IPS DF 4.7 (cell line): Measurements from ENCODE around the gene CNOT4.
"Not testable (repeated sequence)": the region's sequence is repeated elsewhere in the genome, so short reads cannot be mapped to it uniquely, and the experiment has no call there.

Source experiments
- DNase-seq: peaks from one replicate; pipeline ENCODE4 v3.0.0-alpha.2; 2013; ENCODE audit warnings: low spot score; ENCODE audit errors: extremely low read depth

The CNOT4 gene

DNA sequence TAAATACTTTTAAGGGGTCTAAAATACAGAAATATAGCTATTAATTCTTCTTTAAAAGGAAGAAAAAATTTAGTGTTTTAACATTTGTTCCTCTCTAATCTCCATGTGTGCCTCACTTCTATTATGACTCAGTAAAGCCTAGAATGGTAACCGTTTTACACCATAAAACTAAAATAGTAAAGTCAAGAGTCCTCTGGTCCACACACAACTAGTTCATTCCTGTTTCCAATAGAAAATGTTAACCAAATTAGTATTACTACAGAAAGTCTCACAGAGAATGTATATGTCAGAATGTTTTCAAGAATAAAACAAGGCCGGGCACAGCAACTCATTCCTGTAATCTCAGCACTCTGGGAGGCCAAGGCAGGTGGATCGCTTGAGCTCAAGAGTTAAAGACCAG, 55.8 kb downstream of the CNOT4 start:
- no peak for DNase-seq

DNA sequence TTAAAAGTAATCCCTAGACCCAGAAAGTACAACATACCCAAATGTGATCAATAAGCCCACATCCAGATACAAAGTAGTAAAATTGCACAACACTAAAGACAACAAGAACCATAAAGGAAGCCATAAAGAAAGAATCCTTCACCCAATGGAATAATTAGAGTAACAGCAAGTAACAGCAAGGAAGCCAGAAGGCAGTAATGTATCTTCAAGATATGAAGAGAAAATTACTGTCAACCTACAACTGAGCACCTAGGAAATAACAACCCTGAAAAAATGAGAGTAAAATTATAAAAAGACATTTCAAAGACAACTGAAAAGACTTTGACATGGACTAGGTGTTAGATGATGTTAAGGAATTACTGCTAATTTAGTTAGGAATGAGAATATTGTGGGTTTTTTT, 60.5 kb downstream of the CNOT4 start:
- no peak for DNase-seq

DNA sequence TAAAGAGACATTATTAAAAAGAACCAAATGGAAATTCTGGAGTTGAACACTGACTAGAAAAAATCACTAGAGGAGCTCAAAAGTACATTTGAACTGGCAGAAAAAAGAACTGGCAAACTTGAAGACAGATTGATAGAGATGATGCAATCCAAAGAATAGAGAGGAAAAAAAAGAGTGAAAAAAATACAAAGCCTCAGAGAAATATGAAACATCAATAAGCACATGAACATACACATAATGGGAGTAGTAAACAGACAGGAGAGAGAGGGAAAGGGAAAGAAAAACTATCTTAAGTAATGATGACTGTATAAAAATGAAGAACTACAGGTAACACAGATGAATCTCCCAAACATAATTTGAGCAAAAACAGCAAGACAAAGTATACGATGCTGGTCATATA, 61.1 kb downstream of the CNOT4 start:
- DNase-seq = no peak

DNA sequence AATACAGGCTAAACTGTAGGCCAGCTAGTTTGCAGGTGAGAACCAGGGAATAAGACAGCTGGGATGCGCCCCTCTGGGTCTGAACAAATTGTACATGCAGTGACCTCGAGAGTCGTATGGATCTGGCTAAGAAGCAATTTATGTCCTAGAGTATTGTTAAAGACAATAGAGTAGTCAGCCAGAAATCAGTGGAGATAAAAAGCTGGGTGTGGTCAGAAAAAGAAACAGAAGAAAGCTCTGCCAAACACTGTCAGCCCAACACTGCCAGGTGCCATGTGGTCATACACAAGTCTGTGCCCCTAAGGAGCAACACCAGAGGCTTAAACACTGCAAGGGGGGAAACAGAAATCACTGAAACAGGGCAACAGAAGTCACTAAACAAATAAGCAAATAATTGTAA, 62.2 kb downstream of the CNOT4 start:
- DNase-seq = no peak

DNA sequence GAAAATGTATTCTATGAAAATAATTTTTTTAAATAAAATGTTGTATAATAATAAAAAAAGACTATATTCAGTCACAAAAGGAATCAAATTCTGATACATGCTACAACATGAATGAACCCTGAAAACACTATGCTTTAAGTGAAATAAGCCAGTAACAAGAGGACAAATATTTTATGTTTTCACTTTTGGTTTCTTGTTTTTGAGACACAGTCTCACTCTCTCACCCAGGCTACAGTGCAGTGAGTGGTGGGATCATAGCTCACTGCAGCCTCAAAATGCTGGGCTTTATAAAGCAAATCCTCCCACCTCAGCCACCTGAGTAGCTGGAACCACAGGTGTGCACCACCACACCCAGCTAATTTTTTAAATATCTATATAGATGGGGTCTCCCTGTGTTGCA, 64.2 kb downstream of the CNOT4 start:
- no peak for DNase-seq

DNA sequence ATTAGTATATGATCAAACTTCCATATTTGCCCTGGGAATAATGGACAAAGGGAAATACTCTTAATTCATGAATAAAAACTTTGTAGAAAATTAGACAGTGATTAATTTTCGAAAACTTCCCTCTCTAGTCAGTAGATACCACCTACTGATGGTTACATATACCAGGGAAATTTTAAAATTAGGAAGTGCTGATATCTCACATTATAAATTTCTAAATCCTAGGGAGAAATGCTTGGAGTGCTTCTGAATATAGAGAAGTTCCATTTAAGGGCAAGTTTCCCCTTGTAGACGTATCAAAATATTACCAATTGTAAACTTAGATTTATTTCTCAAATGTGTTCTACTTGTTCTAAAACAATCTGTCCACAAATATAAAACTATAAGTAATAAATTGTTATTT, 64.6 kb downstream of the CNOT4 start:
- DNase-seq = not testable (repeated sequence)

DNA sequence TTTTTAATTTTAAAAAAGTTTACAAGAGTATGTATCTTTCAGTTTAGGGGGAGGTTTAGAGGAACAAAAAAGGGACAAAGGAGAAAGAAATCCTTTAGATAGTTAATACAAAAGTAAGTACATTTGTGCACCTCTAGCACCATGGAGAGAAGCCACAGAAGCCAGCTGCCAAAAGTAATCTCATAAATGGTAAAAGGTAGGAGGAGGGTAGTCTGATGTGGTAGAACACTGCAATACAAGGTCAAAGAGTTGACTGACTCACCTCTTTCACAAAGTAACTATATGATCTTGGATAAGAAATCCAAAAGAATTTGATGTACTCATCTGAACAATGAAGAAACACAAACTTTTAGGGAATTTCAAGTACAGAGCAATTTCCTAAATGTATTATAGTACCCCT, 68.1 kb downstream of the CNOT4 start:
- no peak for DNase-seq

DNA sequence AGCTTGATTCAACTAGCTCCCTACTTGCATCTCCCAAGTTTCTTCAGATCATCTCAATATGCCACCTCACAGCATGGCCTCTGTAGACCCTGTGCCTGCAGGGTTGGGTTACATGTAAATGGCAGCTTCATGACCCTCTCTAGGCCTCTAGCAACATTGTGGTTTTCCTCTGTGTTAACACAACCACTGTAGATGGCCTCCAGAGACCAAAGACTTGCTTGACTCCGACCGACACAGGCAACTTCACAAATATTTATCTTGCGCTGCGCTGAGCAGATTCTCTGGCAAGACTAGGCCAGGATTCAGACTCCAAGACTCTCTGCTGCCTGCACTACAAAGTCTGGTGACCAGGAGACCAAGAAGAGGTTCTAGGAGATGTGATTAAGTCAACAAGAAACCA, 75.9 kb downstream of the CNOT4 start:
- no peak for DNase-seq

DNA sequence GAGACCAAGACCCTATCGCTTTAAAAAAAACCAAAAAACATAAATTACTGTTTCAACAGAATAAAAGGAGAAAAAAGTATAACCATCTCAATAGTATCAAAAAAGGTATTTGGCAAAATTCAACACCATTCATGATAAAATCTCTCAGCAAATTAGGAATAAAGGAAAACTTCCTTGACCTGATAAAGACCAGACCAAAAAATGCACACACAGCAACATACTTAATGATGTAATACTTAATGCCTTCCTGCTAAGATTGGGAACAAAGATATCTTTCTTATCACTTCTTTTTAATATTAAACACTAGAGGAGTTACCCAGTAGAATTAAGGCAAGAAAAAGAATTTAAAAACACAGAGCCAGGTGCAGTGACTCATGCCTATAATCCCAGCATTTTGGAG, 79.3 kb downstream of the CNOT4 start:
- no peak for DNase-seq

DNA sequence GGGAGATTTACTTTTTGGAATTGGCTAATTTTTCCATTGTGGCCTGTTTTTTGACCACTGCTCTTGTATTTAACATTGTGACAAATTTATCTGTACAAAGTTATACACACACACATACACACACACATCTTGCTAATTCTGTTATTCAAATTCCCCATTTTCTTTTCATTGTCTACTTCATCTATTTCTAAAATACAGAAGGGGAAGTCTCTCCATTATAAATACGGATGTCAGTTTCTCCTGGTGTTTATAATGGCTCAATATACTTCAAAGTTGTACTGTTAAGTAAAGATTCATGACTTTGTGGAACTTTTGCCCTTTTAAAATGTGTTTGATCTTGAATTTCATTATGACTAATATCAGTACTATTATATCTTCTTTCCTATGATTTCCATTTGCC, 81.0 kb downstream of the CNOT4 start:
- no peak for DNase-seq

DNA sequence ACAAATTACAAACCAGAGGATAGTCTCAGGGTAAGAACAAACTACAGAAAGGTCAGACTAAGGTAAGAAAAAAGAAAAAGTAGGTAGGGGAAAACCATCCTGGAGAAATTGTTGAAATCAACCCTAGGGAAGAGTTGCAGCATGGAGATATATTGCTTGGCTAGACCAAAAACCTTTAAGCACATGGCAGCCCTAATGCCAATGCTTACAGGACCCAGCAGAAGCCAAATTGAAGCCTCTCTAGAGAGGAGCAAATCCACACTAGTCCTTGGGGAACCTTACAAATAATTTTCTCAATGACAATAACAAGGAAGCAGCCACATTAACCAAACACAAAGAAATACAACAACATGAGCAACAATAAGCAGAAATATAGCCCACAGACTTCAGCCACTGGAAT, 81.9 kb downstream of the CNOT4 start:
- DNase-seq = peak; percentile 5

DNA sequence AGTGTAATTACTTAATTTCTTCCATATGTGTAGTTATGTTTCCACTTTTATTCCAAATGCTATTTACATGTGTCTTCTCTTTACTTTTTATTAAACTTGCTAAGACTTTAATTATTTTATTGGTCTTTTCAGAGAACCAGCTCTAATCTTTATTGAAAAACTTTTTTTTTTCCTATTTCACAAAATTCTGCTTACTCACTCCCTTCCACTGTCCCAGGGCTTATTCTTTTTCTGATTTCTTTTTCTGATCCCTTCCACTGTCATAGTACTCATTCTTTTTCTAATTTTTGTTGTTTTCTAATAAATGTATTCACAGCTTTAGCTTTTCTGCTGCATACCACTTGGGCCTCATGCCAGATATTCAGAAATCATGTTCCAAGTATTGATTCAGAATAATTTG, 82.7 kb downstream of the CNOT4 start:
- no peak for DNase-seq

DNA sequence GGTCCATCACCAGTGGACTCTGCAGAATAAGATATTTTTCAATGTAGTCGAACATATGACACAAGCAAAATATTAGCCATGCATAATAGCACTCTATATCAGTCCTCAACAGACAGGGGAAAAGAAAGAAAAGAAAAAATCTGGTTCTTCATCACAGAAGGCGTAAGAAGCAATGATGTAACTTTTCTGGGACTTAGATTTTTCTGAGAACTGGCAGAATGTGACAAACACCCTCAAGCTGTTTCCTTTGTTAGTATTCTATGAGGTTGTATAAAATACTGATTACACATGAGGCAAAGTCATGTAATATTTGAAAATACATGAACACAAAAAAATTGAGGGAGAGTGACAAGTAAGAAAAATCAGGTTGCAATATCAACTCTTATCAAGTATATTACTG, 84.9 kb downstream of the CNOT4 start:
- no peak for DNase-seq

DNA sequence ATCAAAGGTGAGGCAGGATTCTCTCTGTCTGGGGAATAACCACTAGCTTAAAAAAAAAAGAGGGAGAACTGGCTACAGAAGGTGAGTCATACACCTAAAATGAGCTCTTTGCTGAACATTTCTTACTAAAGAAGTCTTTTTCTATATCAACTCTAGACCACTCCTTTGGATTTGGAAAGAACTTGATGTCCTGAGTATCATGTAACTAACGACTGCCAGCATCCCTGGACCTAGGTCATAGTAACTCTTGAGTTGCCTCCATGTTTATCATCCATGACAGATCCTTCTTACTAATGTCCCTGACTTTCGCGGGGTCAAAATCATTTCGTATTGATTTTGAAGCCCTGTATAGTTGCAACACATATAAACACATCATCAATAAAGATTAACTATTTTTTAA, 89.1 kb downstream of the CNOT4 start:
- no peak for DNase-seq

DNA sequence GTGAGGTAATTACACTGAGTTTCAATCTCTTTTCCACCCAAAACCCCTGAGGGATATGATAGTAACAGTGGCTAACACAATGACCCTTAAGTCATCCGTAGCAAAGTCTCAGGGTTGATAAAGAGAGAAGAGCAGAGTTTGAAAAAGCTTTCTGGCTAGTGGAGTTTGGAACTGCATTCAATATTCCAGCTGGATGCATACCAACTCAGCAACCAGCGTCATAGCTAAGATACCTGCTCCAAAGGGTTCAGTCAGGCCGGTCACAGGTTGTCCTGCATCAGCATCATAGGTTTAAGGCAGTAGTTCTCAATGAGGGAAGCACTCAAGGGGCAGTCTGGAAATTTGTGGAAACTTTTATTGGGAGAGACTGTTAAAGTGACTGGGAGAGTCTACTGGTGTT, 93.5 kb downstream of the CNOT4 start:
- DNase-seq = no peak

DNA sequence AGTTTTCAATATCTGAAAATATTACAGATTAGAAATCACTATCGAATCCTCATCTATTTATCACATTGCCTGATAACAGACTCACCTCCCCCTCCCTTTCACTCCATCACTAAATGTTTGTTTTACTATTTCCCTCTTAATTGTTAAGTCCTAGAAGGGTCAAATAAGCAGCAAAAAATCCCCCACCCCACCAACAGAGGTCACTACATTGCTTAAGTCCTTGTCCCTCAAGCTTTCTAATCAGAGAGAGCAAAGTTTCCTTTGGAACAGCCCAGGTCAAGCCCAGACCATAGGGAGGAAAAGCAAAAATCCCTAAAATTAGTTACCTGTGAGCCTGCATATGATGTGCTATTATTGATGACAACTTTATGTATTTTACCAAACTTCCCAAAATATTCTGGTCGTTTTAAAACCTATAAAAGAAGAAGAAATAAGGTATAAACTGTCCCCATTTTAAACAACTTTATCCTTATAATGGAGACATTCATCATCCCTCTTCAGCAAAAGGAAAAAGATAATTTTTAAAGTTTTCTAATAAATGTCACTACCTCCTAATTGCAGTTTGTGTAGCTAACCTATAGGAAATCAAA, 95.0 kb downstream of the CNOT4 start:
- DNase-seq = peak; percentile 68

DNA sequence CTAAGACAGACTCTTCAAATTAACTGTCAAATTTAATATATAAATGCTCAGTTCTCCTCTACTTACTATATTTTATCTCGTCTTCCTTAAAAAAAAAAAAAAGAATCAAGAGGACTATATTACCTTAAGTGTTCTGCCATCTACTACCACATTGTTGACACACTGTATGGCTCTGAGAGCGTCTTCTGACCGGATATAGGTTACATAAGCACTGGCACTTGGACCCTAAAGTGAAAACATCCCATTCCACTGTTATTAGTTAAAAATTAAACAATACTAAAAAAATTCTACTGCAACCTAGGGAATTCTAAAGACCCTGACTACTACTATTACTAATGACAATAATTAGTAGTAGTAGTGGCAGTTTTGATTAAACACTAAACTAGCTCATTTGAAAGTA, 95.7 kb downstream of the CNOT4 start:
- DNase-seq = no peak

DNA sequence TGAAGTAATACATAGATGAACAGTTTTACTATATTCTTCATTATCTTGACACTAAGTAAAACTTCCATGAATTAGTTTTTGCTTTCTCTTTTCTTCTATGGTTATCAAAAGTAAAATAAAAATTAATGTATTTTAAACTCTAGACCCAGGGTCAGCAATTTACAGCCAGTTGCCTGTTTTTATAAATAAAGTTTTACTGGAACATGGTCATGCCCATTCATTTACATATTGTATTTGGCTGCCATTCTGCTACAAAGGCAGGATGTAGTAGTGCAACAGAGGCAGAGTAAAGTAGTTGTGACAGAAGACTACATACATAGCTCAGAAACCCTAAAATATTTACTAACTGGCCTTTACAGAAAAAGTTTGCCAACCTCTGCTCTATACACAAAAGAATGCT, 98.8 kb downstream of the CNOT4 start:
- no peak for DNase-seq

DNA sequence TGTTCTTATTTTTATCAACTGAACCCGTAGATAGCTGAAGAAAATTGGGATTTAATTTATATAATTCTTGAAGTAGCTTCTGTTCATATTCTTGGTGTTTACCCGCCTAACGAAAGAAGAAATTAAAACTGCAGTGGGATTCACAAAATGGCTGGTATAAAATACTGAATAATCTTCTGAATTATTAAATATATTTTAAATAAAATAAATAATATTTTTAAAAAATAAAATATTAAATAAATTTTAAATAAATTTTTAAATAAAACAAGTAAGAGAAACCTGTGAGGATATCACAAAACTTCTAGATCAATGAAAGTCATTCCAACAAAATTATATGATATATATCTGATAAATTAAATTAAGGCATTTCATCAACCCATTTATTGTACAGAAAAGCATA, 99.4 kb downstream of the CNOT4 start:
- DNase-seq = no peak

DNA sequence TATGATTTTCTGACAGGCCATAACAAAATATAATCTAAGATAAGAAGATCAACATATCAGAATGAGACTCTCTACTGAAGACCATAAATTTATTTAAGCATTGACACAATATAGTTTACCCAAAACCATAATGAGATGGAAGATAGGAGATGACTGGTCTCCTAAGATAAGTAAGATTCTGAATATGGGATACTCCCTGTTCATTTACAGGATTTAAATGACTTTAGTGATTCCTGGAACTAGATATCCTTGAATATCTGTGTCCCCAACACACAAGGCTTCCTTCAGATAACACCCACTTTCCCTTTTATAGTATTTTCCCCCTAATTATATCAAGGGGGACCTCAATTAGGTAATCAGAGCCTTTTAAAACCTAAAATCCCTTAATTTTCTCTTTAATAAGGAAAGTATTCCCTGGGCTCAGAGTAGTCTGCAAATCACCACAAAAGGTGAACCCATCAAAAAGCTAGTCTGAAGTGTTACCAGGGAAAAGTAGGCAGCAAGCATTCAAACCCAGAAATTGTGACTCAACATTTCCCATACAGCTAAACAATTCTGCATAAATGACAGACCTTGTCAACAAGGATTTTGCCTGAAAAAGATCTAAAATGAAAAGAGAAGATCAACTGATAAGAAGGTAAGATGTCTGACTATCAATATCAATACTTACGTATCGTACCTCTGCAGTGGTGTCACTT, 99.9 kb downstream of the CNOT4 start:
- DNase-seq = no peak

DNA sequence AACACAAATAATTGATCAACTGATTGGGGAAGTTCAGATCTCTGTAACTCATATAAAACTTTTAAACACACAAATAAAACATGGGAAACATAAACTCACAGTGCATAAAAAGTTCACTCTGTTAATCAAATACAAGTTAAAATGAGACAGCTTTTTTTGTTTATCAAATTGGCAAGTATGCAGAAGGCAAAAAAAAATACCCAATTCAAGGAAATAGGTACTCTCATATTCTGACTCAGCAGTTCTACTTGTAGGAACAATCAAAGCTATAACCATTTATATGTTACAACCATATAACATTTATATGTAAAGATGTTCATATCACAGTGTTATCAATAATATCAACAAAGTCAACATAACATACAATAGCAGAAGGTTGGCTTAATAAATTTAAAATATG, 102.0 kb downstream of the CNOT4 start:
- no peak for DNase-seq

DNA sequence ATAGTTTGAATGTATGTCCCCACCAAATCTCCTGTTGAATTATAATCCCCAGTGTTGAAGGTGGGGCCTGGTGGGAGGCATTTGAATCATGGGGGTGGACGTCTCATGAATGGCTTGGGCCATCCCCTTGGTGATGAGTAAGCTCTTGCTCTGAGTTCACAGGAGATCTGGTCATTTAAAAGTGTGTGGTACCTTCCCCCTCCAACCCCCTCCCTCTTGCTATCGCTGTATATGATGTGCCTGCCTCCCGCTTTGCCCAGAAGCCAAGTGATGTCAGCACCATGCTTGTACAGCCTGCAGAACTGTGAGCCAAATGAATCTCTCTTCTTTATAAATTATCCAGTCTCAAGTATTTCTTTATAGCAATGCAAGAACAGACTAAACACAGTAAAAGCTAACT, 103.0 kb downstream of the CNOT4 start:
- no peak for DNase-seq

DNA sequence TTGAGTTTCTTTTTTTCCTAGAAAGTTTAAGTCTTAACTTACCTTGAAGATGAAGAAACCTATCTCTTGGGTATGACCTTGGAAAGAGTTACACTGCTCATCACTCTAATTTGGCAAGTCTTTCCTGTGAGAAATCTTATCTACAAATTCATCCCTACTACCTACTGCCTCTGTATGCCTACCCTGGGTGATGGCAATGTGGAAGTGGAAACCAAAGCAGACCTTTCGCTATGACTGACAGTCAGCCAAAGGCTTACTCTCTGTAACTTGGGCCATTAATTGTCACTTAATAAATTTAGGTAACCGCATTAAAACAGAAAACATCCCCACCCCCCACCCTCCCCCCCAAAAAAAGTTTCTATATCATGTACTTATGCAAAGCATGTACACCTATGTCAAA, 103.9 kb downstream of the CNOT4 start:
- DNase-seq = no peak

DNA sequence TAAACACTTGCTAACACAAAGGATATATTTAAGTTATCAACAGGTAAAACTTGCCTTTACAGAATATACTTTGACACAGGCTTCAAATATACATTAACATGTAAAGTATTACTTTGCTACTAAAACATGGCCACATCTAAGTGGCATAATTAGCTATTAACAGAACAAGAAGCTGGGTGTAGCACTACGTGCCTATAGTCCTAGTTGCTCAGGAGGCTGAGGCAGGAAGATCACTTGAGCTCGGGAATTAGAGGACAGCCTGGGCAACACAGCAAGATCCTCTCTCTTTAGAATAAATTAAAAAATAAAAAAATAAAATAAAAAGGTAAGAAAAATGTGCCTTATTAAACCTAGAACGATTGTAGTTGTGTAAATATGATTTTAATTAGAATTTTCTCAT, 106.6 kb downstream of the CNOT4 start:
- no peak for DNase-seq
